Endothelial cell of umbilical vein (primary cell): ENCODE data around the gene MBD4.
"Not testable (repeated sequence)": the region's sequence is repeated elsewhere in the genome, so short reads cannot be mapped to it uniquely, and the experiment has no call there.

Experiments used
- CTCF ChIP-seq, 2 donors: IDR thresholded peaks; 1 replicate in 1 of 2; 2 replicates in 1 of 2; pipeline ENCODE4 v1.5.1; 2011; ENCODE audit warnings: low read length in 2 of 2, mild to moderate bottlenecking in 2 of 2, moderate library complexity in 2 of 2, control low read depth in 1 of 2, inconsistent platforms in 1 of 2, low read depth in 1 of 2; ENCODE audit not compliant: insufficient read depth in 1 of 2; ENCODE audit errors: extremely low read depth in 1 of 2
- EZH2 ChIP-seq: IDR thresholded peaks from 2 replicates; pipeline ENCODE4 v1.6.1; 2012; ENCODE audit warnings: borderline replicate concordance, low read depth, mild to moderate bottlenecking, moderate library complexity, low read length, inconsistent platforms; ENCODE audit not compliant: severe bottlenecking
- GATA2 ChIP-seq: IDR thresholded peaks from 2 replicates; pipeline ENCODE4 v1.7.0; 2011; ENCODE audit warnings: low read depth, mild to moderate bottlenecking, moderate library complexity, mixed read lengths, low read length; ENCODE audit not compliant: insufficient read length, insufficient read depth
- MAX ChIP-seq: IDR thresholded peaks from 2 replicates; pipeline ENCODE4 v1.6.1; 2011; ENCODE audit not compliant: insufficient read depth, insufficient read length
- POLR2A ChIP-seq: IDR thresholded peaks from 2 replicates; pipeline ENCODE4 v1.6.1; 2012; ENCODE audit warnings: low read depth, mild to moderate bottlenecking, control low read depth, low read length
- POLR2AphosphoS5 ChIP-seq: IDR thresholded peaks from 2 replicates; pipeline ENCODE4 v1.6.1; 2012; ENCODE audit warnings: low read depth, mild to moderate bottlenecking, control low read depth, low read length, moderate library complexity; ENCODE audit not compliant: insufficient read depth

- TF ChIP-seq CTCF (IDR thresholded peaks at IDR 0.05; ENCODE audit: extremely low read depth in 1 of 2, insufficient read depth in 1 of 2, low read depth in 1 of 2, low read length in 2 of 2); POLR2A; EZH2; GATA2; MAX: not testable (repeated sequence)
- TF ChIP-seq POLR2AphosphoS5: peak; percentile 6
These were observed 50.8 kb downstream of the MBD4 start for GRCh38 chr3:129388791-129389571.
